Prostate gland (tissue), 2 donors: ENCODE data around the gene NGDN. TPM values are rescaled to one million over a fixed set of nuclear protein-coding genes. Genes with fewer than 3 reads are reported as not detected.

Experiments used
- DNase-seq: peaks from one replicate; pipeline ENCODE4 v3.0.0-alpha.2; 2019; ENCODE audit warnings: low spot score
- H3K27ac ChIP-seq, 2 donors: fragments of 200-600 bp; sonication (generic); 2 replicates each; pipeline ENCODE4 v1.5.1; 2017 to 2019
- H3K27me3 ChIP-seq: fragments of 200-600 bp; sonication (generic); replicated peaks from 2 replicates; pipeline ENCODE4 v1.5.1; 2019; ENCODE audit not compliant: insufficient read depth
- H3K36me3 ChIP-seq, 2 donors: fragments of 200-600 bp; sonication (generic); 1 replicate in 1 of 2; 2 replicates in 1 of 2; pipeline versions ENCODE4 v1.5.1 to v1.8.1; 2017 to 2019
- H3K4me1 ChIP-seq: fragments of 200-600 bp; sonication (generic); replicated peaks from 2 replicates; pipeline ENCODE4 v1.5.1; 2019
- H3K4me3 ChIP-seq, 2 donors: fragments of 200-600 bp; sonication (generic); 2 replicates each; pipeline ENCODE4 v1.5.1; 2017 to 2019
- H3K9me3 ChIP-seq: fragments of 200-600 bp; sonication (generic); 2 replicates; pipeline ENCODE4 v1.5.1; 2017
- POLR2A ChIP-seq: fragments of 450-650 bp; IDR thresholded peaks from one replicate; pipeline ENCODE4 v1.6.1; 2016; ENCODE audit warnings: antibody characterized with exemption, mild to moderate bottlenecking
- POLR2AphosphoS5 ChIP-seq: sonication (generic); formaldehyde crosslinking; IDR thresholded peaks from one replicate; pipeline ENCODE4 v1.6.1; 2017; ENCODE audit warnings: antibody characterized with exemption
- WGBS: methylation state at CpG from one replicate; pipeline ENCODE4 v1.1.5; 2018; 5-methylcytosine and 5-hydroxymethylcytosine counted together
- intact Hi-C: fragments of 100-400 bp; cut with DNase I; formaldehyde crosslinking; loops from one replicate; pipeline ENCODE4 v1.14.2; 2022
- total RNA-seq, 2 donors: library from RNA; depleted of rRNA; stranded (reverse); fragments of >200 nt; gene quantifications; one replicate each; pipeline ENCODE4 v1.1.0, GENCODE V29; 2016
- TF ChIP-seq, protein P1 (sequence below), 4 experiments: fragments of 200-600 bp in 2 of 4; fragments of 450-650 bp in 2 of 4; sonication (generic) in 2 of 4; IDR thresholded peaks; 1 replicate in 3 of 4; 2 replicates in 1 of 4; pipeline ENCODE4 v1.5.1; 2016 to 2019; ENCODE audit warnings: antibody characterized with exemption in 4 of 4, mild to moderate bottlenecking in 2 of 4, moderate library complexity in 2 of 4

NGDN gene
- total RNA-seq, 2 donors from 2014 or later, result 33.7 to 37.0 TPM

- no peaks in the 10 kb centered on the region for H3K27me3 ChIP-seq
- DNase-seq, result no peak
- H3K4me1 ChIP-seq, result no peaks in the 10 kb centered on the region
- no peaks in the 10 kb centered on the region for H3K36me3 ChIP-seq
- no peaks in the 10 kb centered on the region for H3K9me3 ChIP-seq
- intact Hi-C loops, result no loop called here
- no peak overlapping the region for H3K4me3 ChIP-seq
- WGBS, result 45% methylated on average over 15 of the region's 15 CpGs
- TF ChIP-seq POLR2AphosphoS5 (no peak), POLR2A (no peak)
- TF ChIP-seq, protein P1, sequence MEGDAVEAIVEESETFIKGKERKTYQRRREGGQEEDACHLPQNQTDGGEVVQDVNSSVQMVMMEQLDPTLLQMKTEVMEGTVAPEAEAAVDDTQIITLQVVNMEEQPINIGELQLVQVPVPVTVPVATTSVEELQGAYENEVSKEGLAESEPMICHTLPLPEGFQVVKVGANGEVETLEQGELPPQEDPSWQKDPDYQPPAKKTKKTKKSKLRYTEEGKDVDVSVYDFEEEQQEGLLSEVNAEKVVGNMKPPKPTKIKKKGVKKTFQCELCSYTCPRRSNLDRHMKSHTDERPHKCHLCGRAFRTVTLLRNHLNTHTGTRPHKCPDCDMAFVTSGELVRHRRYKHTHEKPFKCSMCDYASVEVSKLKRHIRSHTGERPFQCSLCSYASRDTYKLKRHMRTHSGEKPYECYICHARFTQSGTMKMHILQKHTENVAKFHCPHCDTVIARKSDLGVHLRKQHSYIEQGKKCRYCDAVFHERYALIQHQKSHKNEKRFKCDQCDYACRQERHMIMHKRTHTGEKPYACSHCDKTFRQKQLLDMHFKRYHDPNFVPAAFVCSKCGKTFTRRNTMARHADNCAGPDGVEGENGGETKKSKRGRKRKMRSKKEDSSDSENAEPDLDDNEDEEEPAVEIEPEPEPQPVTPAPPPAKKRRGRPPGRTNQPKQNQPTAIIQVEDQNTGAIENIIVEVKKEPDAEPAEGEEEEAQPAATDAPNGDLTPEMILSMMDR (IDR thresholded peaks at IDR 0.05), result no peak
- no peak overlapping the region for H3K27ac ChIP-seq
Observed at GRCh38 chr14:23436327-23437132, 33.0 kb upstream of the NGDN start.

DNA sequence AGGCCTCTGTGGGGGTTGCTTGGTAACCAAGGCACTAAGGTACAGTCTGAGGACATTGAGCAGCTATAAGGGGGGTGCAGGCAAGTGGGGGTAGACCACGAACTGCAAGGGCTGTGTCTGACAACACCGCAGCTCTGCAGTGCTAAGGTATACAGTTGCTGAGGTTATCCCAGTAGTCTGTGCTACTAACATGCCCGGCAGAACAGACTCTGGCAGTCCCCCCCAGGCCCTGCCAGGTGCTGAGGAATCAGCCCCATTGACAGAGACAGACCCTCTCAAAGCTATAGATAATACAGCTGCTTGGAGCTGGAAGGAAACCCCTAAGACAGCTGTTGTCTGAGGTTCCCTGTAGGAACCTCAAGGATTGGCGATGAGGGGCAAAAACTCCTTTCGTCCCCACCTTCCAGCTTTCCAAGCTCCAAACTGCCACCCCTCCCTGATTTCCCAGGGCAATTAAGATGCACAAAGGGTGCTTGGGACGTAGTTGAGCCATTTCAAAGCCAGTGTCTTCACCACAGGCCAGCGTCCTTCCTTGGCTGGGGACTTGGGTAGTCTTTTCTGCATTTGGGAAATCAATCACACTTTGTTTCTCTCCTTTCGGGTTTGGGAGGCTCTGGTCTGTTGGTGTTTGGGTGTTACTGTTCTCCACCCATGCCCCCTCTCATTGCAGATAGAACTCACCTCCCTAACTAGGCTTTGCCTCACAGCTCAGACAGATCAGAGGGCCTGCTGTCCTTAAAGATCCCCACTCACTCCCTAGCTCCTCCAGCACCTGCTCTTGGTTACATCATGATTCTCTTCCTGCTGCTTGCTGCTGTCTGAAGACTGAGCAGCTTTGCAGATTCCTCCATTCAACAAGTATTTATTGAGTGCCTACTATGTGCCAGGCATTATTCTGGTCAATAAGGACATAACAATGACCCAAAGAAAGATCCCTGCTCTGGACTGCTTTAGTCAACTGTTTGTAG, 32.1 kb upstream of the NGDN start:
- H3K36me3 ChIP-seq, result no peaks in the 10 kb centered on the region
- H3K4me3 ChIP-seq, result no peak overlapping the region
- intact Hi-C loops, result no loop called here
- H3K27me3 ChIP-seq, result no peaks in the 10 kb centered on the region
- no peak for DNase-seq
- no peak overlapping the region for H3K27ac ChIP-seq
- H3K4me1 ChIP-seq, result no peaks in the 10 kb centered on the region
- WGBS, result 79% methylated on average over 8 of the region's 8 CpGs
- TF ChIP-seq POLR2AphosphoS5, result no peak
- TF ChIP-seq, protein P1 (IDR thresholded peaks at IDR 0.05), result no peak
- H3K9me3 ChIP-seq, result no peaks in the 10 kb centered on the region

DNA sequence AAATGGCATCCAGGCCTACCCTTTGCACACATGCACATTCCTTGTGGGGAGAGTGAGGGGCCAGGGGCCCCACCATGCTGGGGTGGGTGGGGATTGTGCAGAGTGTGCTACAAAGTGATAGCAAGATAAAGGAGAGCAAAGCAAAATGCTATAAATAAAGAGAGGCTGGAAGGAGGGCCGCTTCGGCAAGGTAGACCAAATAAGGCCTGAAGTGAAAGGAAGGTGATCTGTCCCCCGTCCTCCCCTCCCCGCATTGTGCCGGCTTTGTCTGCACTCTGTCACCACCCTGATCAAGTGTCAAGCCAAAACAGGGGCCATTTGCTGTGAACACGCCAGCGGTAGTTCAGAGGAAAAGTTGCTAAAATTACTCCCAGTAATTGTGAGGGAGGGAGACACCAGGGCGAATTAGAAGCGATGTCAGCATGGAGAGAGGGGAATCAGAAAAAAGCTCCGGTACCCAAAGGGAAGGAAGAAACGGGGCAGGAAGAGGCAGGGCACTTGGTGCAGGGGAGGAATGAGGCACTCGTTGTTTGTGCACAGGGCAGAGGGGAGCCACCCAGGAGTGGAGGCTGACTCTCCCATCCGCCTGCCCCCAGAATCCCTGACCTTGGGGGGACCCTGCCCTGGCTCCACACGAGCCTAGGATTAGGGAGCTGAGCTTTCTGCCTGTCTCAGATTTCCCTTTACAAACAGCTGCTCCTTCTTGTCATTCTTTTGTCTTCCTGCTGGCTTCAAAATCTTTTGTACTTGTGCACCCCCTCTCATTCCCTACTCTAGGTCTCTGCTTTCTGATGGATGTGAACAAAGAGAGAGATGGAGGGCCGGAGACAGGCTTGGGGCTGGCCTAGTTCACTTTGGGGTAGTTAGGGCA, 31.2 kb upstream of the NGDN start:
- Histone ChIP-seq H3K27me3 (no peaks in the 10 kb centered on the region), H3K27ac (no peak overlapping the region), H3K36me3 (no peaks in the 10 kb centered on the region), H3K9me3 (no peaks in the 10 kb centered on the region), H3K4me3 (no peak overlapping the region), H3K4me1 (no peaks in the 10 kb centered on the region)
- no peak for DNase-seq
- TF ChIP-seq, protein P1 (IDR thresholded peaks at IDR 0.05), result no peak
- TF ChIP-seq POLR2A (no peak), POLR2AphosphoS5 (no peak)
- 36% methylated on average over 15 of the region's 15 CpGs for WGBS
- intact Hi-C loops, result no loop called here

DNA sequence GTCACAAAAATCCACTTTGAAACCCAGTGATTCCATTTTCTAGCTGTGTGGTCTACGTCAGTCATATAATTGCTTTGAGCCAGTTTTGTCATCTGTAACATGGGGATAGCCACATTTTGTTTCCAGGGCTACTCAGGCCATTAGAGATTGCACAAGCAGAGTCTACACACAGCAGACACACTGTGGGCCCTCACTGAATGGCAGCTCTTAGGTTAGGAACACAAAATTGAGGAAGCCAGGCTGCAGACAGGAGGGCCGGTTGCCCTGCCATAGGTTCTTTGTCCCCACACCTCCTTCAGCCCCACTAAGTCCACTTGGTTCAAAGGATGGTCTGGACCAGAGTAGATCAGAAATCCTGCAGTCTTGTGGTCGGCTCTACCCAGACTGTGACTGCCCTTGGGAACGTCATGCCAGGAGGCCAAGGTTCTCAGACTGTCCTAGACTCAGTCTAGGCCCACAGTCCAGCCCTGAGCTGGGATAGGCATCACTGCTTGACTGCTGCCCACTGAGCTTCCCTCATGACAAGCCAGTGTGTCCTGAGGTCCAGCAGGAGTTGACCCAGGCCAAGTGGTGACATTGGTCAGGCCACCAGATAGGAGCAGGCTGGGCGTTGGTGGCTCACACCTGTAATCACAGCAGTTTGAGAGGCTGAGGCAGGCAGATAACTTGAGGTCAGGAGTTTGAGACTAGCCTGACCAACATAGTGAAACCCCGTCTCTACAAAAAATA, 30.2 kb upstream of the NGDN start:
- H3K9me3 ChIP-seq, result no peaks in the 10 kb centered on the region
- no peak overlapping the region for H3K4me3 ChIP-seq
- TF ChIP-seq POLR2A, result no peak
- H3K36me3 ChIP-seq, result no peaks in the 10 kb centered on the region
- H3K4me1 ChIP-seq, result no peaks in the 10 kb centered on the region
- intact Hi-C loops, result no loop called here
- H3K27me3 ChIP-seq, result no peaks in the 10 kb centered on the region
- no peak overlapping the region for H3K27ac ChIP-seq
- DNase-seq, result no peak
- WGBS, result 95% methylated on average over 6 of the region's 6 CpGs
